ENCODE data around the gene RELN. TPM values are rescaled to one million over a fixed set of nuclear protein-coding genes. Genes with fewer than 3 reads are reported as not detected.

Gene RELN
- total RNA-seq, 1 donor from 2014 or later: 0.19 TPM

- Mint-ChIP-seq H3K4me3 (ENCODE audit: unreplicated experiment) (no peak overlapping the region), H3K27ac (ENCODE audit: unreplicated experiment) (no peak overlapping the region), H3K36me3 (ENCODE audit: unreplicated experiment) (no peaks in the 10 kb centered on the region), H3K4me1 (ENCODE audit: unreplicated experiment) (no peaks in the 10 kb centered on the region), H3K27me3 (ENCODE audit: unreplicated experiment) (peaks cover 2% of the 10 kb centered on the region), H3K9me3 (ENCODE audit: unreplicated experiment) (no peaks in the 10 kb centered on the region)
- no peak for TF ChIP-seq CTCF (IDR thresholded peaks at IDR 0.05)
- no peak for DNase-seq (ENCODE audit: extremely low spot score, unreplicated experiment)
These were observed 179.2 kb downstream of the RELN start for GRCh38 chr7:103810112-103810744.

DNA sequence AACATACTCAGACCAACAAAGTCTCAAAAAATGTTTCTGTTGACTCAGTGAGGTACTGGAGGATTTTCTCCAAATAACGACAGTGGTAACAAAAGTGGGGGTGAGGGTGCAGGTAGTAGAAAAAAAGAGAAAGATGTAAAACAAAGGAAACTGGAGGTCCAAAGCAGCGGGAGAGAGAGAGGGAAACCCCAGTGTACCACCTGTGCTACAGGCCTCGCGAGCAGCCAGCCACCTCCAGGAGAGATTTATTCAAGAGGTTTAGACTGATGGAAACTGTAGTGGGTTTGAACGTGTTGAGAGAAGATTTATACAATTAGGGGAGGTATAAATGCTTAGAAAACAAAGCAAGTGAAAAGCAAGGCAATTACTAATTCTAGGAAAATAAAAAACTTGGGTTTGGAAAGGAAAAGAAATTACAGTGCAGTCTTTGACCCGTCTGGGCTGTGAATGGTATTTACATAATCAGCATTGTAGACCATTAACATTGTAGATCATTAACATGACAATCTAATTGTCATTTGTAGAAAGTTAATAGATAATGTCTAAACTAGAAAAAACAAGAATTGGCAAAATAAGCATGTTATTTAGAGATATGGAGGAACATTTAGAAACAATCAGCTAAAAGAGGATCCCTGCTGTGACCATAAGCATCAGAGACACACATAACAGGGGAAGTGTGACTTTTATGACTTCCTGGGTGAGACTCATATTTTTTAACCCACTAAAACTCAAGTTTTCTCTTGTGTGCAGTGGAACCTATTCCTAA, 180.0 kb downstream of the RELN start:
- Mint-ChIP-seq H3K27ac (ENCODE audit: unreplicated experiment) (no peak overlapping the region), H3K4me1 (ENCODE audit: unreplicated experiment) (no peaks in the 10 kb centered on the region), H3K9me3 (ENCODE audit: unreplicated experiment) (no peaks in the 10 kb centered on the region), H3K27me3 (ENCODE audit: unreplicated experiment) (peaks cover 2% of the 10 kb centered on the region), H3K36me3 (ENCODE audit: unreplicated experiment) (no peaks in the 10 kb centered on the region), H3K4me3 (ENCODE audit: unreplicated experiment) (no peak overlapping the region)
- TF ChIP-seq CTCF (IDR thresholded peaks at IDR 0.05): no peak
- no peak for DNase-seq (ENCODE audit: extremely low spot score, unreplicated experiment)

- Mint-ChIP-seq H3K4me3 (ENCODE audit: unreplicated experiment) (no peak overlapping the region), H3K9me3 (ENCODE audit: unreplicated experiment) (no peaks in the 10 kb centered on the region), H3K27me3 (ENCODE audit: unreplicated experiment) (peaks cover 2% of the 10 kb centered on the region), H3K36me3 (ENCODE audit: unreplicated experiment) (no peaks in the 10 kb centered on the region), H3K4me1 (ENCODE audit: unreplicated experiment) (no peaks in the 10 kb centered on the region), H3K27ac (ENCODE audit: unreplicated experiment) (no peak overlapping the region)
- no peak for DNase-seq (ENCODE audit: extremely low spot score, unreplicated experiment)
- no peak for TF ChIP-seq CTCF (IDR thresholded peaks at IDR 0.05)
These were observed 184.1 kb downstream of the RELN start for GRCh38 chr7:103805346-103805745.

GRCh38 chr7:103803631-103804030, 185.8 kb downstream of the RELN start:
- Mint-ChIP-seq H3K27me3 (ENCODE audit: unreplicated experiment) (no peaks in the 10 kb centered on the region), H3K9me3 (ENCODE audit: unreplicated experiment) (no peaks in the 10 kb centered on the region), H3K4me1 (ENCODE audit: unreplicated experiment) (no peaks in the 10 kb centered on the region), H3K4me3 (ENCODE audit: unreplicated experiment) (no peak overlapping the region), H3K36me3 (ENCODE audit: unreplicated experiment) (no peaks in the 10 kb centered on the region), H3K27ac (ENCODE audit: unreplicated experiment) (no peak overlapping the region)
- no peak for DNase-seq (ENCODE audit: extremely low spot score, unreplicated experiment)
- TF ChIP-seq CTCF (IDR thresholded peaks at IDR 0.05): no peak

DNA sequence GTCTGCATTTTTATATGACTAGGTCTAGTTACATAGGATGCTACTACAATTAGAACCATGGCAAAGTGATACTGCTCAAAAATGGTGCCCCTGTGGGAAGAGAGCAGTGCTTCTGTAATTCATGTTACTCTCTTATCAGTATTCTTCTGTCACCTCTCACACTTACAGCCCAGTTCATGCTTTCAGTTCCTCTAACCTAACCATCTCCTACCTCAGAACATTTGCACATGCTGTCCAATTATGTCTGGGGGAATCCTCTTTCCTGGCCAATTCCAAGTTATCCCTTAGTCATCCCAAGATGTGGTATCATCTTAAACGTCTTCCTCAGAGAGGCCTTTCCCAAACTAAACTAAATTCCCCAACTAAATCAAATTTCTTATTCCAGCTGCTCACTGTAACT, 190.2 kb downstream of the RELN start:
- TF ChIP-seq CTCF (IDR thresholded peaks at IDR 0.05): no peak
- no peaks in the 10 kb centered on the region for H3K9me3 Mint-ChIP-seq (ENCODE audit: unreplicated experiment)
- H3K4me1 Mint-ChIP-seq (ENCODE audit: unreplicated experiment): no peaks in the 10 kb centered on the region
- no peaks in the 10 kb centered on the region for H3K36me3 Mint-ChIP-seq (ENCODE audit: unreplicated experiment)
- peaks cover 2% of the 10 kb centered on the region for H3K27me3 Mint-ChIP-seq (ENCODE audit: unreplicated experiment)
- DNase-seq (ENCODE audit: extremely low spot score, unreplicated experiment): no peak
- H3K4me3 Mint-ChIP-seq (ENCODE audit: unreplicated experiment): no peak overlapping the region
- no peak overlapping the region for H3K27ac Mint-ChIP-seq (ENCODE audit: unreplicated experiment)
